RWPE2 (cell line): ENCODE data around the gene NOL4L.

Experiments used
- ATAC-seq: fragments of 200-7000 bp; cut with Tn5 transposase; 3 replicates; pipeline ENCODE4 v1.9.1; 2021; ENCODE audit warnings: low read depth
- DNase-seq: peaks from one replicate; pipeline ENCODE4 v3.0.0-alpha.2; 2020; ENCODE audit warnings: low spot score
- H3K27ac ChIP-seq: fragments of 450-650 bp; 2 replicates; pipeline ENCODE4 v1.5.1; 2017; ENCODE audit warnings: mild to moderate bottlenecking; ENCODE audit not compliant: poor library complexity, severe bottlenecking
- H3K27me3 ChIP-seq: fragments of 250-450 bp; sonication (Bioruptor Pico); 2 replicates; pipeline ENCODE4 v1.5.1; 2021; ENCODE audit warnings: mild to moderate bottlenecking, moderate library complexity; ENCODE audit not compliant: insufficient read depth, poor library complexity, severe bottlenecking
- H3K36me3 ChIP-seq: fragments of 250-450 bp; sonication (Bioruptor Pico); 2 replicates; pipeline ENCODE4 v1.5.1; 2020; ENCODE audit warnings: low read depth, mild to moderate bottlenecking, moderate library complexity
- H3K4me1 ChIP-seq: fragments of 250-450 bp; sonication (Bioruptor Pico); 2 replicates; pipeline ENCODE4 v1.5.1; 2021; ENCODE audit warnings: mild to moderate bottlenecking, moderate library complexity; ENCODE audit not compliant: insufficient read depth, poor library complexity, severe bottlenecking
- H3K4me3 ChIP-seq: fragments of 250-450 bp; sonication (Bioruptor Pico); 2 replicates; pipeline ENCODE4 v1.5.1; 2021; ENCODE audit warnings: mild to moderate bottlenecking, moderate library complexity; ENCODE audit not compliant: severe bottlenecking
- H3K9me3 ChIP-seq: fragments of 250-450 bp; sonication (Bioruptor Pico); 2 replicates; pipeline ENCODE4 v1.5.1; 2021; ENCODE audit warnings: mild to moderate bottlenecking, moderate library complexity; ENCODE audit not compliant: severe bottlenecking
- TF ChIP-seq, protein P1 (sequence below): fragments of 450-650 bp; IDR thresholded peaks from one replicate; pipeline ENCODE4 v1.5.1; 2017; ENCODE audit warnings: mild to moderate bottlenecking, moderate library complexity; ENCODE audit not compliant: poor library complexity, severe bottlenecking

Gene NOL4L, protein sequence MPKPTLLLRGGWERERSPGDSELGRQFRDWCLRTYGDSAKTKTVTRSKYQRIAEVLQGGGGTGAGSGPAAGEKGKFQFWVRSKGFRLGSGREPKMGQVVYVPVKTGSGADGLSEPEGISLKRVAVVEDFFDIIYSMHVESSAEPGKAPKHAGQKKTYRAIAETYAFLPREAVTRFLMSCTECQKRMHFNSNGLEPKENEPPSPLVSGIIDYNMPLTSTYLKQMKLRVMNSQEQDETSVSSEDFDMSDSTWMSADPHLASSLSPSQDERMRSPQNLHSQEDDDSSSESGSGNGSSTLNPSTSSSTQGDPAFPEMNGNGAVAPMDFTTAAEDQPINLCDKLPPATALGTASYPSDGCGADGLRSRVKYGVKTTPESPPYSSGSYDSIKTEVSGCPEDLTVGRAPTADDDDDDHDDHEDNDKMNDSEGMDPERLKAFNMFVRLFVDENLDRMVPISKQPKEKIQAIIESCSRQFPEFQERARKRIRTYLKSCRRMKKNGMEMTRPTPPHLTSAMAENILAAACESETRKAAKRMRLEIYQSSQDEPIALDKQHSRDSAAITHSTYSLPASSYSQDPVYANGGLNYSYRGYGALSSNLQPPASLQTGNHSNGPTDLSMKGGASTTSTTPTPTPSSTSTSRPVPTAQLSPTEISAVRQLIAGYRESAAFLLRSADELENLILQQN

DNA sequence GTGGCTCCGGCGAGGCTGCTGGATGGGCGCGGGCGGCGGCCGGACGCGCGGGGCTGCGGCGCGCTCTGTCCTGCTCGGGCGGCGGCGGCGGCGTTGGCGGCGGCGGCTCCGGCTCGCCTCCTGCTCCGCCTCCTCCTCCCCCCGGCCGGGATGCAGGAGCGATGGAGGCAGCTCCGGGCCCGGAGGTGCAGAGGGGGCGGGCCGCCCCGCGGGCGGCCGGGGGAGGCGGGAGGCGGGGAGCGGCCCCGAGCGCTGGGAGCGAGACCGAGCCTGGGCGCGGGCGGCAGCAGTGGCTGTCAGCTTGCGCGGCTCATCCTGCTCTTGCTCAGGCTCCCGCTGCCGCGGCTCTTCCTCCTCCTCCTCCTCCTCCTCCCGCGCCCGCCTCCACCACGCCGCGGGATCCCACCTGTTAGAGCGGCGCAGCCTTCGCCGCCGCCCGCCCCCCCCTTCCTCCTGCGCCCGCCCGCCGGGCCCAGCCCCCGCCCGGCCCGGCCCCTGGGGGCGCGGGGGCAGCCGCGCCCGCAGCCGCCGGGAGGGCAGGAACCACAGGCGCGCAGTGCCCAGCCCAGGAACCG is at the start of gene NOL4L:
Gene NOL4L, minus strand, starts transcription at position 323 of the 575 bp plus-strand sequence. CDS start 443 bp downstream, outside the sequence.
- no peaks in the 10 kb centered on the region for H3K36me3 ChIP-seq
- peaks cover 8% of the 10 kb centered on the region for H3K4me1 ChIP-seq
- H3K27ac ChIP-seq: no peak within 1 kb of the TSS
- H3K27me3 ChIP-seq: peaks cover 16% of the 10 kb centered on the region
- TF ChIP-seq, protein P1, sequence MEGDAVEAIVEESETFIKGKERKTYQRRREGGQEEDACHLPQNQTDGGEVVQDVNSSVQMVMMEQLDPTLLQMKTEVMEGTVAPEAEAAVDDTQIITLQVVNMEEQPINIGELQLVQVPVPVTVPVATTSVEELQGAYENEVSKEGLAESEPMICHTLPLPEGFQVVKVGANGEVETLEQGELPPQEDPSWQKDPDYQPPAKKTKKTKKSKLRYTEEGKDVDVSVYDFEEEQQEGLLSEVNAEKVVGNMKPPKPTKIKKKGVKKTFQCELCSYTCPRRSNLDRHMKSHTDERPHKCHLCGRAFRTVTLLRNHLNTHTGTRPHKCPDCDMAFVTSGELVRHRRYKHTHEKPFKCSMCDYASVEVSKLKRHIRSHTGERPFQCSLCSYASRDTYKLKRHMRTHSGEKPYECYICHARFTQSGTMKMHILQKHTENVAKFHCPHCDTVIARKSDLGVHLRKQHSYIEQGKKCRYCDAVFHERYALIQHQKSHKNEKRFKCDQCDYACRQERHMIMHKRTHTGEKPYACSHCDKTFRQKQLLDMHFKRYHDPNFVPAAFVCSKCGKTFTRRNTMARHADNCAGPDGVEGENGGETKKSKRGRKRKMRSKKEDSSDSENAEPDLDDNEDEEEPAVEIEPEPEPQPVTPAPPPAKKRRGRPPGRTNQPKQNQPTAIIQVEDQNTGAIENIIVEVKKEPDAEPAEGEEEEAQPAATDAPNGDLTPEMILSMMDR: no peak
- DNase-seq (no peak), ATAC-seq (peak; percentile 16)
- peak within 1 kb of the TSS; percentile 39 for H3K4me3 ChIP-seq
- no peaks in the 10 kb centered on the region for H3K9me3 ChIP-seq

DNA sequence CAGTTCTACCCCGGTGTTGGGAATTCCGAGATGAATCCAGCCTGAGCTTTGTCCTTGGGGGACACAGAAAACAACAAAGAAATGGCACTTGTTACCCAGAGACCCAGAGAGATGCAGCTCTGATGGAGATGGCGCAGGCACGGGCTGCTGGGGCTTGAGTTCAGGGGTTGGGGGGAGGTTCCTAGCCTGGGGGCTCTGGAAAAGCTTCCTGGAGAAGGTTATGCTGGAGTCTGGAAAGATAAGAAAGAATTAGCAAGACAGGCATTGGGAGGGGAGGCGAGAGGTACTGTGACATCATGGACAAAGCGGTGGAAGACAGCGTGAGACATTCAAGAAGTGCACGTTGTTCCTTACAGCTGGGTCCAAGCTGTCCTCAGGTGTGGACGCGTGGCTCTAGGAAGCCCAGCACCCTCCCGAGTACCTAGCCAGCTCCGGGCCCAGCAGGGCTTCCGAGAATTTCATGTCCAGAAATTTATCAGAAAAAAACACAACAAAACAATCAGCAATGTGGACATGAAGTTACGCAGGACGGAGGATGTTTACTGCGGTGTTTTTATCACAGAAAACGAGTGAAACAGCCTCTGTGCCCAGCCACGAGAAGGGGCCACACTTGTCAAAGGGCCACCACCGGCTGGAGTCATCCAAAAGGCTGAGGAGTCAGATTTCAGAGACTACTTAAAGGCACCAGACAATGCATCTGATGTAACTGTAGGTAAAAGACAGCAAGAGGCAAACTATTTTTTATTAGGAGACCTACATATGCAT is 49.1 kb upstream of the NOL4L start:
- H3K27me3 ChIP-seq: no peaks in the 10 kb centered on the region
- no peaks in the 10 kb centered on the region for H3K36me3 ChIP-seq
- no peaks in the 10 kb centered on the region for H3K9me3 ChIP-seq
- ATAC-seq (no peak), DNase-seq (no peak)
- TF ChIP-seq, protein P1: no peak
- H3K27ac ChIP-seq: no peak overlapping the region
- H3K4me1 ChIP-seq: no peaks in the 10 kb centered on the region
- no peak overlapping the region for H3K4me3 ChIP-seq

DNA sequence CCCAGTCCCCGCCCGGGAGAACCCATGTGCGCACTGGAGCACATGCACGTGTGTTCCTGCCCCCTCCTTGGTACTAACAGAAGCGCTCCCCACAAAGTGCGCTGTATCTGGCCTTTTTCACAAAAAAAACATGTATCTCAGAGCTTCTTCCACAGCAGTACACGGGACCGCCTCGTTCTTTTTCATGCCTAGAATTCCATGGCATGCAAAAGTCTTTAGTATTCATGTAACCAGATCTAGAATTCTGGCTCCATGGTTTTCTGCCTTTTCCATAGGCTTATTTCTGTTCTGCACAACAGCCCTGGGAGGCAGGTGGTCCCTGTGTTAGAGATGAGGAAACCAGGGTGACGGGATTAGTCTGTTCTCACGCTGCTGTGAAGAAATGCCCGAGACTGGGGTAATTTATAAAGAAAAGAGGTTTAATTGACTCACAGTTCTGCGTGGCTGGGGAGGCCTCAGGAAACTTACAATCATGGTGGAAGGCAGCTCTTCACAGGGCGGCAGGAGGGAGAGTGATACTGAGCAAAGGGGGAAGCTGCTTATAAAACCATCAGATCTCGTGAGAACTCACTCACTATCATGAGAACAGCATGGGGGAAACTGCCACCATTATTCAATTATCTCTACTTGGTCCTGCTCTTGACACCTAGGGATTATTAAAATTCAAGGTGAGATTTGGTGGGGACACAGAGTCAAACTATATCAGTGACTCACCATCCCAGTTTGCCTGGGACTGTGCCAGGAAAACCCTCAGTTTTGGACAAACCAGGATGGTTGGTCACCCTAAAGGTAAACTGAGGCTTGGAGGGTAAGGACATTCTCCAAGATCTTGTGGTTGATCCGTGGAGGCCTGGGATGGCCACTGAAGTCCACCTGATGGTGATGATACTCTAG is 47.6 kb upstream of the NOL4L start:
- no peaks in the 10 kb centered on the region for H3K36me3 ChIP-seq
- ATAC-seq (no peak), DNase-seq (no peak)
- H3K9me3 ChIP-seq: no peaks in the 10 kb centered on the region
- H3K27ac ChIP-seq: no peak overlapping the region
- H3K4me1 ChIP-seq: no peaks in the 10 kb centered on the region
- TF ChIP-seq, protein P1: no peak
- H3K4me3 ChIP-seq: no peak overlapping the region
- no peaks in the 10 kb centered on the region for H3K27me3 ChIP-seq

DNA sequence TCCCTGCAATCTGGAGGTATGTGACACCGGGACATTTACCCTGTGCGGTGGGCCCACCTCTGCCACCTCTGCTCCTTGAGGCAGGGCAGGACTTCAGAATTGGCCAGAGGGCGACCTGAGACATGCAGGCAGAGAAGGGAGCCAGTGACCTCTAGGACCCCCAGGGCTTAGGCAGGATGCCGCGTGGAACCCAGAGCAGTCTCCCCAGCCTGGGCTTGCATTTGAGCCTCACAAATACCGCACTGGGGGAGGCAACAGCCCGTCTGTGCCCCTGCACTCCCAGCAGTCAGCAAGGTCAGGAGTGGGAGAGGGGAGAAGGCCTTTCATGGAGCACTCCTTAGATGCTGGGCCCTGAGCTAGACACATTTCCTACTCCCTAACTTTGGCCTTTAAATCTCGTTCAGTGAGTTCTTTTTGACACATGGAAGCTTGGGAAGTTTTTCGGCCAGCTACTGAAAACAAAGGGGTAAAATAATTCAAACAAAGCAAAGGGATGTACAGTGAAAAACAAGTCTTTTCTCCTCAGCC is 46.9 kb upstream of the NOL4L start:
- Histone ChIP-seq H3K27me3 (no peaks in the 10 kb centered on the region), H3K9me3 (no peaks in the 10 kb centered on the region), H3K4me1 (no peaks in the 10 kb centered on the region), H3K36me3 (no peaks in the 10 kb centered on the region), H3K4me3 (no peak overlapping the region), H3K27ac (no peak overlapping the region)
- DNase-seq (no peak), ATAC-seq (no peak)
- TF ChIP-seq, protein P1: no peak
